Neural cell (in vitro differentiated cells): Measurements from ENCODE around the gene SMAD4. TPM values are rescaled to one million over a fixed set of nuclear protein-coding genes. Genes with fewer than 3 reads are reported as not detected.
"Not testable (repeated sequence)": the region's sequence is repeated elsewhere in the genome, so short reads cannot be mapped to it uniquely, and the experiment has no call there.

Source experiments
- H2AFZ ChIP-seq: fragments of 200-600, 300-800 bp; sonication (generic), shearing (Covaris generic); 2 replicates; pipeline ENCODE4 v1.6.0; 2014; ENCODE audit warnings: low read depth, mild to moderate bottlenecking, antibody characterized with exemption, low read length, moderate library complexity
- H3F3A ChIP-seq: fragments of 200-600 bp; shearing (Covaris generic); 2 replicates; pipeline ENCODE4 v1.6.1; 2016; ENCODE audit warnings: mild to moderate bottlenecking, moderate library complexity, mixed read lengths, antibody characterized with exemption, low read length; ENCODE audit not compliant: insufficient read depth, poor library complexity, severe bottlenecking
- H3K27ac ChIP-seq: fragments of 200-600, 300-800 bp; sonication (generic), shearing (Covaris generic); 2 replicates; pipeline ENCODE4 v1.5.1; 2014; ENCODE audit warnings: mild to moderate bottlenecking, low read length, moderate library complexity
- H3K27me3 ChIP-seq: fragments of 300-800, 200-600 bp; sonication (generic), shearing (Covaris generic); 2 replicates; pipeline ENCODE4 v1.6.0; 2014; ENCODE audit warnings: mild to moderate bottlenecking, low read depth, low read length, moderate library complexity; ENCODE audit not compliant: insufficient read depth
- H3K36me3 ChIP-seq: fragments of 300-800, 200-600 bp; sonication (generic), shearing (Covaris generic); 2 replicates; pipeline ENCODE4 v1.5.1; 2014; ENCODE audit warnings: mild to moderate bottlenecking, antibody characterized with exemption, low read length, moderate library complexity; ENCODE audit not compliant: insufficient read depth
- H3K4me2 ChIP-seq: fragments of 300-800, 200-600 bp; sonication (generic), shearing (Covaris generic); 2 replicates; pipeline ENCODE4 v1.6.0; 2014; ENCODE audit warnings: mild to moderate bottlenecking, low read length
- H3K4me3 ChIP-seq: fragments of 300-800, 200-600 bp; sonication (generic), shearing (Covaris generic); 2 replicates; pipeline ENCODE4 v1.5.1; 2014; ENCODE audit warnings: mild to moderate bottlenecking, low read length, moderate library complexity
- H3K79me2 ChIP-seq: fragments of 200-600 bp; shearing (Covaris generic); replicated peaks from 2 replicates; pipeline ENCODE4 v1.6.0; 2014; ENCODE audit warnings: mild to moderate bottlenecking, low read length, moderate library complexity; ENCODE audit not compliant: insufficient read depth
- H3K9ac ChIP-seq: fragments of 300-800, 200-600 bp; sonication (generic), shearing (Covaris generic); 2 replicates; pipeline ENCODE4 v1.6.1; 2016; ENCODE audit warnings: mild to moderate bottlenecking, low read length, mixed read lengths
- H3K9me2 ChIP-seq: fragments of 200-600 bp; shearing (Covaris generic); 2 replicates; pipeline ENCODE4 v1.6.1; 2016; ENCODE audit warnings: mild to moderate bottlenecking, low read length, mixed read lengths; ENCODE audit not compliant: insufficient read depth
- H3K9me3 ChIP-seq: fragments of 200-600, 300-800 bp; sonication (generic), shearing (Covaris generic); 2 replicates; pipeline ENCODE4 v1.6.1; 2016; ENCODE audit warnings: mild to moderate bottlenecking, mixed run types, low read length, moderate library complexity, mixed read lengths
- H4K20me1 ChIP-seq: fragments of 200-600 bp; shearing (Covaris generic); 2 replicates; pipeline ENCODE4 v1.6.1; 2016; ENCODE audit warnings: mild to moderate bottlenecking, mixed run types; ENCODE audit not compliant: insufficient read depth
- EP300 ChIP-seq: fragments of 450-650 bp; conservative IDR thresholded peaks from 2 replicates; pipeline ENCODE4 v1.6.1; 2014; ENCODE audit warnings: antibody characterized with exemption, mild to moderate bottlenecking, moderate library complexity; ENCODE audit not compliant: poor library complexity, severe bottlenecking
- EZH2 ChIP-seq: fragments of 200-600, 300-800 bp; shearing (Covaris generic), sonication (generic); IDR thresholded peaks from 2 replicates; pipeline ENCODE4 v1.6.1; 2014; ENCODE audit warnings: antibody characterized with exemption, low read length, borderline replicate concordance, mild to moderate bottlenecking; ENCODE audit not compliant: insufficient read depth, poor library complexity, severe bottlenecking
- MXI1 ChIP-seq: fragments of 450-650 bp; conservative IDR thresholded peaks from 2 replicates; pipeline ENCODE4 v1.6.1; 2014; ENCODE audit warnings: antibody characterized with exemption, mild to moderate bottlenecking; ENCODE audit not compliant: poor library complexity, severe bottlenecking
- POLR2AphosphoS5 ChIP-seq: IDR thresholded peaks from 2 replicates; pipeline ENCODE4 v1.6.1; 2012
- RAD21 ChIP-seq: fragments of 450-650 bp; conservative IDR thresholded peaks from 2 replicates; pipeline ENCODE4 v1.6.1; 2014; ENCODE audit warnings: antibody characterized with exemption, mild to moderate bottlenecking, moderate library complexity
- REST ChIP-seq: IDR thresholded peaks from 2 replicates; pipeline ENCODE4 v1.6.1; 2012; ENCODE audit warnings: borderline replicate concordance
- SMC3 ChIP-seq: fragments of 450-650 bp; conservative IDR thresholded peaks from 2 replicates; pipeline ENCODE4 v1.6.1; 2014; ENCODE audit warnings: antibody characterized with exemption, mild to moderate bottlenecking, moderate library complexity; ENCODE audit not compliant: poor library complexity
- TAF1 ChIP-seq: IDR thresholded peaks from 2 replicates; pipeline ENCODE4 v1.6.1; 2012; ENCODE audit warnings: low read depth
- polyA plus RNA-seq: library from polyadenylated mRNA; depleted of rRNA; stranded (reverse); fragments of >200 nt; gene quantifications from 2 replicates; pipeline ENCODE4 v1.2.3, GENCODE V29; 2014

SMAD4 gene
- polyA plus RNA-seq, 1 donor from 2014 or later = 40.2 TPM

- Histone ChIP-seq H3K4me3 (no peak overlapping the region), H2AFZ (no peak overlapping the region), H3F3A (no peaks in the 10 kb centered on the region), H3K9me2 (no peaks in the 10 kb centered on the region), H3K79me2 (no peaks in the 10 kb centered on the region), H3K27me3 (no peaks in the 10 kb centered on the region), H3K9ac (no peak overlapping the region), H3K27ac (no peak overlapping the region), H3K4me2 (no peak overlapping the region), H3K36me3 (no peaks in the 10 kb centered on the region), H4K20me1 (no peaks in the 10 kb centered on the region), H3K9me3 (no peaks in the 10 kb centered on the region)
- TF ChIP-seq POLR2AphosphoS5 = no peak
- no peak for TF ChIP-seq EP300
These were observed 36.0 kb upstream of the SMAD4 start for GRCh38 chr18:50994031-50994430.

- H3K4me2 ChIP-seq, H3K9me2 ChIP-seq, H4K20me1 ChIP-seq, H3K4me3 ChIP-seq, H3F3A ChIP-seq, H2AFZ ChIP-seq, H3K27ac ChIP-seq, H3K36me3 ChIP-seq, H3K9ac ChIP-seq, H3K79me2 ChIP-seq, H3K27me3 ChIP-seq, H3K9me3 ChIP-seq: not testable (repeated sequence)
These were observed 26.8 kb upstream of the SMAD4 start for GRCh38 chr18:51003174-51003573.

- no peaks in the 10 kb centered on the region for H3K9me2 ChIP-seq
- no peak overlapping the region for H2AFZ ChIP-seq
- no peaks in the 10 kb centered on the region for H3F3A ChIP-seq
- no peaks in the 10 kb centered on the region for H3K79me2 ChIP-seq
- no peaks in the 10 kb centered on the region for H4K20me1 ChIP-seq
- H3K4me2 ChIP-seq = no peak overlapping the region
- no peaks in the 10 kb centered on the region for H3K27me3 ChIP-seq
- no peak overlapping the region for H3K4me3 ChIP-seq
- no peak overlapping the region for H3K9ac ChIP-seq
- no peaks in the 10 kb centered on the region for H3K36me3 ChIP-seq
- no peaks in the 10 kb centered on the region for H3K9me3 ChIP-seq
- H3K27ac ChIP-seq = no peak overlapping the region
- TF ChIP-seq EP300 (no peak), RAD21 (no peak), MXI1 (no peak)
These were observed 23.8 kb upstream of the SMAD4 start for GRCh38 chr18:51006061-51006818.

GRCh38 chr18:51006948-51007789, 22.8 kb upstream of the SMAD4 start:
- TF ChIP-seq MXI1 (no peak), SMC3 (no peak), TAF1 (no peak), POLR2AphosphoS5 (no peak), REST (no peak), EZH2 (no peak)
- H3K9ac ChIP-seq = no peak overlapping the region

More at GRCh38 chr18:51006948-51007789, 22.8 kb upstream of the SMAD4 start:
- no peak overlapping the region for H3K27ac ChIP-seq
- H3K9me3 ChIP-seq = no peaks in the 10 kb centered on the region
- no peak overlapping the region for H2AFZ ChIP-seq
- no peaks in the 10 kb centered on the region for H3K36me3 ChIP-seq
- no peaks in the 10 kb centered on the region for H3K27me3 ChIP-seq
- H3K79me2 ChIP-seq = no peaks in the 10 kb centered on the region
- H3K4me3 ChIP-seq = no peak overlapping the region
- no peaks in the 10 kb centered on the region for H3F3A ChIP-seq
- H3K9me2 ChIP-seq = no peaks in the 10 kb centered on the region
- no peaks in the 10 kb centered on the region for H4K20me1 ChIP-seq
- H3K4me2 ChIP-seq = no peak overlapping the region
